Lung microvascular endothelial cell (primary cell): Measurements from ENCODE around the gene EFCAB8. TPM values are rescaled to one million over a fixed set of nuclear protein-coding genes. Genes with fewer than 3 reads are reported as not detected.

ENCODE experiments used
- DNase-seq, 2 donors: peaks; one replicate each; pipeline versions ENCODE4 v3.0.0 to v3.0.0-alpha.2; 2010; ENCODE audit warnings: low read depth in 2 of 2
- total RNA-seq: library from RNA; depleted of rRNA; stranded (reverse); fragments of >200 nt; gene quantifications from 2 replicates; pipeline ENCODE4 v1.2.1, GENCODE V29; 2014

The EFCAB8 gene
- total RNA-seq, 1 donor from 2014 or later: under 0.01 TPM

- no peak for DNase-seq
Measured at GRCh38 chr20:32909451-32909850, 50.7 kb downstream of the EFCAB8 start.

- no peak for DNase-seq
Measured at GRCh38 chr20:32909896-32910571, 51.3 kb downstream of the EFCAB8 start.

- peak in 1 of 2 donors; percentile 10 for DNase-seq
Measured at GRCh38 chr20:32911355-32911754, 52.6 kb downstream of the EFCAB8 start.

GRCh38 chr20:32912688-32913087 is 54.0 kb downstream of the EFCAB8 start:
- DNase-seq: peak; percentile 12 to 62

- DNase-seq: no peak
Measured at GRCh38 chr20:32914031-32914430, 55.3 kb downstream of the EFCAB8 start.

GRCh38 chr20:32917191-32917950 is 58.6 kb downstream of the EFCAB8 start:
- no peak for DNase-seq

- no peak for DNase-seq
Measured at GRCh38 chr20:32918296-32918695, 59.6 kb downstream of the EFCAB8 start.

GRCh38 chr20:32918751-32919150 is 60.0 kb downstream of the EFCAB8 start:
- no peak for DNase-seq

GRCh38 chr20:32920066-32920465 is 61.3 kb downstream of the EFCAB8 start:
- DNase-seq: no peak

- DNase-seq: no peak
Measured at GRCh38 chr20:32920530-32921298, 62.0 kb downstream of the EFCAB8 start.

GRCh38 chr20:32922466-32922865 is 63.7 kb downstream of the EFCAB8 start:
- DNase-seq: no peak

GRCh38 chr20:32924781-32925180 is 66.1 kb downstream of the EFCAB8 start:
- no peak for DNase-seq

- no peak for DNase-seq
Measured at GRCh38 chr20:32925481-32926196, 66.9 kb downstream of the EFCAB8 start.

GRCh38 chr20:32929162-32929561 is 70.4 kb downstream of the EFCAB8 start:
- DNase-seq: no peak

GRCh38 chr20:32930181-32930580 is 71.5 kb downstream of the EFCAB8 start:
- DNase-seq: no peak

- DNase-seq: no peak
Measured at GRCh38 chr20:32930701-32931100, 72.0 kb downstream of the EFCAB8 start.

GRCh38 chr20:32934580-32934979 is 75.9 kb downstream of the EFCAB8 start:
- no peak for DNase-seq

GRCh38 chr20:32941155-32941885 is 82.6 kb downstream of the EFCAB8 start:
- no peak for DNase-seq

GRCh38 chr20:32943490-32944052 is 84.8 kb downstream of the EFCAB8 start:
- DNase-seq: no peak

- DNase-seq: peak; percentile 46 to 49
Measured at GRCh38 chr20:32945710-32946221, 87.0 kb downstream of the EFCAB8 start.
